Nephron (organoid): Measurements from ENCODE around the gene COPS2.

Experiments
- H3K27ac Mint-ChIP-seq, 3 experiments: 2 replicates each; pipeline ENCODE4 v1.8.0; 2020; ENCODE audit warnings: mixed read lengths in 3 of 3, mild to moderate bottlenecking in 2 of 3, moderate library complexity in 1 of 3
- H3K27me3 Mint-ChIP-seq: 2 replicates; pipeline ENCODE4 v1.8.0; 2021; ENCODE audit warnings: low read depth, mild to moderate bottlenecking, moderate library complexity, mixed read lengths
- H3K36me3 Mint-ChIP-seq: 2 replicates; pipeline ENCODE4 v1.8.0; 2020; ENCODE audit warnings: low read depth, mixed read lengths
- H3K4me1 Mint-ChIP-seq: 2 replicates; pipeline ENCODE4 v1.8.0; 2020; ENCODE audit warnings: mixed read lengths
- H3K4me3 Mint-ChIP-seq, 3 experiments: 2 replicates each; pipeline ENCODE4 v1.8.0; 2020; ENCODE audit warnings: mild to moderate bottlenecking in 3 of 3, mixed read lengths in 3 of 3, moderate library complexity in 2 of 3
- H3K9me3 Mint-ChIP-seq: 2 replicates; pipeline ENCODE4 v1.8.0; 2020; ENCODE audit warnings: mixed read lengths
- TF ChIP-seq, protein P1 (sequence below), 3 experiments: fragments of 200-600 bp; sonication (generic); IDR thresholded peaks; one replicate each; pipeline ENCODE4 v1.5.0; 2021; ENCODE audit warnings: antibody characterized with exemption in 3 of 3; ENCODE audit not compliant: unreplicated experiment in 3 of 3

Gene COPS2

DNA sequence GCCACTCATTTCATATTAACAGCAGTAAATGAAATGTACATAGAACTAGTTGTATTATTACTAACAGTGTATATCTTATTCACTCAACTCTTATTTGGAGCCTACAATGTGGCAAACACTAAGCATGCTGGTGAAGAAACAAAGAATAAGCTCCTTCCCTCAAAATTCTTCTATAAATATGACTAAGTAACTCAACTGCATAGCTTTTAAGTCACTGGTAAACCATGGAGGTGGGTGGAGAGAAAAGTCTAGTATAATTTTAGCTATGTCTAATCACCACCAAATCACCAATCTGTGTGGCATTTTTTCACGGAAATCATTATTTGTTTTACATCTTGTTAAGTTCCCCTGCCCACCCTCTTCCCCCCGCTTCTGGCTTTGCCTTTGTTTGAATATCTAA lies 17.5 kb downstream of the COPS2 start:
- Mint-ChIP-seq H3K36me3 (peaks cover 74% of the 10 kb centered on the region), H3K9me3 (no peaks in the 10 kb centered on the region), H3K27me3 (no peaks in the 10 kb centered on the region), H3K4me3 (no peak overlapping the region), H3K27ac (peak overlapping the region in 1 of 3 experiments; percentile 43), H3K4me1 (no peaks in the 10 kb centered on the region)
- TF ChIP-seq, protein P1, sequence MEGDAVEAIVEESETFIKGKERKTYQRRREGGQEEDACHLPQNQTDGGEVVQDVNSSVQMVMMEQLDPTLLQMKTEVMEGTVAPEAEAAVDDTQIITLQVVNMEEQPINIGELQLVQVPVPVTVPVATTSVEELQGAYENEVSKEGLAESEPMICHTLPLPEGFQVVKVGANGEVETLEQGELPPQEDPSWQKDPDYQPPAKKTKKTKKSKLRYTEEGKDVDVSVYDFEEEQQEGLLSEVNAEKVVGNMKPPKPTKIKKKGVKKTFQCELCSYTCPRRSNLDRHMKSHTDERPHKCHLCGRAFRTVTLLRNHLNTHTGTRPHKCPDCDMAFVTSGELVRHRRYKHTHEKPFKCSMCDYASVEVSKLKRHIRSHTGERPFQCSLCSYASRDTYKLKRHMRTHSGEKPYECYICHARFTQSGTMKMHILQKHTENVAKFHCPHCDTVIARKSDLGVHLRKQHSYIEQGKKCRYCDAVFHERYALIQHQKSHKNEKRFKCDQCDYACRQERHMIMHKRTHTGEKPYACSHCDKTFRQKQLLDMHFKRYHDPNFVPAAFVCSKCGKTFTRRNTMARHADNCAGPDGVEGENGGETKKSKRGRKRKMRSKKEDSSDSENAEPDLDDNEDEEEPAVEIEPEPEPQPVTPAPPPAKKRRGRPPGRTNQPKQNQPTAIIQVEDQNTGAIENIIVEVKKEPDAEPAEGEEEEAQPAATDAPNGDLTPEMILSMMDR (IDR thresholded peaks at IDR 0.05; ENCODE audit: unreplicated experiment in 3 of 3) = no peak

DNA sequence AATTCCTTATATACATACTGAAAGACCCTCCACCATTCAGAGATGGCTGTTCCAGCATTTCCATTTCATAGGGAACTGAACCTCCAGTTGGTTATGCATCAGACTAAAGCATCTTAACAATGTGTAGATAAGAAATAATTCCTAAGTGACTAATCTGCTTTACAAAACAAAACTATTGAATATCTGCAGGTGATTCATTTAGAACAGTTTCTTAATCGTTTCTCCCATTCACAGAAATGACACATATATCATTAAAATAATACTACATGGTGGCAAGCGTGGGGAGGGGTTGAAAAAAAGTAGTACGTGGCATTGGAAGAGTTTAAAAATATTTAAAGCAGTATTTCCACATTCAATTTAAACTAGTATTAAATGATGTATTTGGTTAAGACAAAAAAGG lies 19.5 kb downstream of the COPS2 start:
- TF ChIP-seq, protein P1 (IDR thresholded peaks at IDR 0.05; ENCODE audit: unreplicated experiment in 3 of 3) = no peak
- Mint-ChIP-seq H3K4me1 (no peaks in the 10 kb centered on the region), H3K9me3 (no peaks in the 10 kb centered on the region), H3K36me3 (peaks cover 65% of the 10 kb centered on the region), H3K27me3 (no peaks in the 10 kb centered on the region), H3K4me3 (no peak overlapping the region), H3K27ac (peak overlapping the region in 1 of 3 experiments; percentile 62)

DNA sequence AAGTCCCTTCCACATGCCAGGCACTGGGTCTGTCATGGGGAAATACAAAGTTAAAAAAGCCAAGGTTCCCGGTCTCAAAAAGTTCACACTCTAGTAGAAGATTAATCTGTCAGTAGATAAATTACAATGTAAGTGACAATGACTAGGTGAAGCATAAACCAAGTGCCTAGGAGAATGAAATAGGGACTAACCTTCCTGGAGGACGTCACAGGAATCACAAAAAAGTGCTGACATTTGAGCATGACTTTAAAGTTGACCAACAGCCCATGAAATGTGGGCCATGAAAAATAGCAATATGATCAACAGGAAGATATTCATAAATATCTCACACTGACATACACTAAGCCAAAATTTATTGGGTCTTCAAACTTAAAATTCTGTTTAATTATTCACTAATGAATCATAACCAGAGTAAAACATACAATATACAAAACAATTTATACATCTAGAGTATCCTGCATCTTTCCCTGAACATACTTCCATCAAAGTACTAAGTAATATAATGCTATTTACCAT lies 20.0 kb downstream of the COPS2 start:
- TF ChIP-seq, protein P1 (IDR thresholded peaks at IDR 0.05; ENCODE audit: unreplicated experiment in 3 of 3) = no peak
- peak overlapping the region; percentile 7 to 62 (median 32) for H3K27ac Mint-ChIP-seq
- H3K27me3 Mint-ChIP-seq = no peaks in the 10 kb centered on the region
- no peaks in the 10 kb centered on the region for H3K9me3 Mint-ChIP-seq
- no peak overlapping the region for H3K4me3 Mint-ChIP-seq
- peaks cover 60% of the 10 kb centered on the region for H3K36me3 Mint-ChIP-seq
- no peaks in the 10 kb centered on the region for H3K4me1 Mint-ChIP-seq

DNA sequence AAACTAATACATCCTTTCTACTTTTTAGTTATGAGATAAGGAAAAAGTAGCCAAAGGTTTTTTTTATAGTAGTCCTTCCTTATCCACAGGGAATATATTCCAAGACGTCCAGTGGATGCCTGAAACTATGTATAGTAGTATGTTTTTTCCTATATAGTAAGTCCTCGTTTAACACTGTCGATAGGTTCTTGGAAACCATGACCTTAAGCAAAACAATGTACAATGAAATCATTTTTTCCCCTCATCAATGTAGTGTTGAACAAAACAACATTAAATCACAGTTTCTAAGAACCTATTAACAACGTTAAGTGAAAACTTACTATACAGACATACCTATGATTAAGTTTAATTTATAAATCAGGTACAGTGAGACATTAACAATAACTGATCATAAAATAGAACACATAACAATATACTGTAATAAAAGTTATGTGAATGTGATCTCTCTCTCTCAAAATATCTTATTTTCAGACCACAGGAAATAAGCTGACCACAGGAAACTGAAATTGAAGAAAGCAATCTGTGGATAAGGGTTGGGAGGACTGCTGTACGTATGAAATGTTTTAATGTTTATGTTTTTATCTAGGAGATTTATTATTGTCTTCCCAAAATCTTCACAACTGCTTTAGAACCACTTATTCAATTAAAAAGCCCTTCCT lies 20.6 kb downstream of the COPS2 start:
- Mint-ChIP-seq H3K36me3 (peaks cover 60% of the 10 kb centered on the region), H3K9me3 (no peaks in the 10 kb centered on the region), H3K27ac (peak overlapping the region; percentile 7 to 62 (median 32)), H3K4me1 (no peaks in the 10 kb centered on the region), H3K4me3 (no peak overlapping the region), H3K27me3 (no peaks in the 10 kb centered on the region)
- TF ChIP-seq, protein P1 (IDR thresholded peaks at IDR 0.05; ENCODE audit: unreplicated experiment in 3 of 3) = no peak

DNA sequence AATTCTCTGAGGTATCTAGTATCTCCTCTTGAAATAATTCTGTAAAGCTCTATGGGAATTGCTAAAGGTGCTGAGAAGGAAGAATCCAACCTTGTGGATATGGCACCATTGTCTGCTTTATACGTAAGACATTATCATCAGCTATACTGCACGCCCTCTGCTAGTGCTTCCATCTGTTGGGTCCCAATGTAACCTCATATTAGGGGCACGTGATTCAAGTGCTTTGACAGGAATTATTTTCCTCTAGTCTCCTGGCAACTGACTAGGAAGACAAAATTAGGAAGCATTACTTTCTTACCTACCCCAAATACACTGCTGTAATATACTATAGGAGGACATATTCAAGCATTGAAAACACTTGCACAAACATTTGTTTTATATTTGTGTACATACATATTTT lies 24.0 kb downstream of the COPS2 start:
- TF ChIP-seq, protein P1 (IDR thresholded peaks at IDR 0.05; ENCODE audit: unreplicated experiment in 3 of 3) = no peak
- no peak overlapping the region for H3K4me3 Mint-ChIP-seq
- H3K27me3 Mint-ChIP-seq = no peaks in the 10 kb centered on the region
- H3K27ac Mint-ChIP-seq = no peak overlapping the region
- no peaks in the 10 kb centered on the region for H3K9me3 Mint-ChIP-seq
- H3K36me3 Mint-ChIP-seq = peaks cover 61% of the 10 kb centered on the region
- H3K4me1 Mint-ChIP-seq = no peaks in the 10 kb centered on the region

DNA sequence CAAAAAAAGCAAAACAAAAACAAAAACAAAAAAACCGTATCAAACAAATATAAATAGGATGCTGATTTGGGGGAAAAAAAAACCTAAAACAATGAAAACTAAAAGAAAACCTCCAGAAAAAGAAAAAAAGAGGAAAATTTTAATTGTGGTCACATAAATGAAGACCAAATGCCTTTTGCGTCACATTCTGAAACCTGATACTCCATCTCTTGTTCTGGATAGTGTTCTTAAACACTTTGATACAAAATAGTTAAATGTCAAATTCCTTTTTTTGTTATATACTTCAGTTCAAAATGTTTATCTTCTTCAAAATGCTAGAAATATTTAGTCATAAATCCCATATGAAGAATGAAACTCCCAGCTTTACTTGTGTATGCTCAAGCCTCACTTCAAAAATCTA lies 31.0 kb downstream of the COPS2 start:
- TF ChIP-seq, protein P1 (IDR thresholded peaks at IDR 0.05; ENCODE audit: unreplicated experiment in 3 of 3) = no peak
- no peak overlapping the region for H3K27ac Mint-ChIP-seq
- no peaks in the 10 kb centered on the region for H3K4me1 Mint-ChIP-seq
- no peaks in the 10 kb centered on the region for H3K9me3 Mint-ChIP-seq
- H3K36me3 Mint-ChIP-seq = peaks cover 15% of the 10 kb centered on the region
- no peaks in the 10 kb centered on the region for H3K27me3 Mint-ChIP-seq
- H3K4me3 Mint-ChIP-seq = no peak overlapping the region
